Measurements from ENCODE around the gene ARHGAP18.
"Not testable (repeated sequence)": the region's sequence is repeated elsewhere in the genome, so short reads cannot be mapped to it uniquely, and the experiment has no call there.

GRCh38 chr6:129570929-129571328, 139.0 kb downstream of the ARHGAP18 start:
- TF ChIP-seq POLR2A, CTCF (IDR thresholded peaks at IDR 0.05): not testable (repeated sequence)

Data from testis (tissue), 2 donors.